ENCODE measurements around the gene PLCG1.

PLCG1 gene

GRCh38 chr20:41133709-41134361 is 3.5 kb upstream of the PLCG1 start:
- Histone ChIP-seq H3K79me2 (ENCODE audit: low read length) (peaks cover 15% of the 10 kb centered on the region), H3K9me3 (ENCODE audit: insufficient read depth, low read length) (no peaks in the 10 kb centered on the region), H3K4me1 (ENCODE audit: low read length) (peaks cover 47% of the 10 kb centered on the region), H3K27me3 (ENCODE audit: low read depth, low read length) (no peaks in the 10 kb centered on the region), H4K20me1 (ENCODE audit: insufficient read depth, low read length) (peaks cover 7% of the 10 kb centered on the region; the same call in 1 of the 2 replicates), H3K27ac (ENCODE audit: low read length) (no peak overlapping the region), H2AFZ (ENCODE audit: low read depth, low read length) (peak overlapping the region; percentile 37; the same call in 1 of the 2 replicates), H3K36me3 (replicated peaks; ENCODE audit: low read depth, low read length) (peaks cover 6% of the 10 kb centered on the region), H3K4me2 (ENCODE audit: low read length) (peak overlapping the region; percentile 33), H3K4me3 (ENCODE audit: low read length) (no peak overlapping the region), H3K9ac (ENCODE audit: low read length) (no peak overlapping the region)
- TF ChIP-seq CTCF (IDR thresholded peaks at IDR 0.05; ENCODE audit: low read depth, low read length) (no peak), EZH2phosphoT487 (IDR thresholded peaks at IDR 0.05; ENCODE audit: low read depth) (no peak)

- Histone ChIP-seq H3K4me2 (ENCODE audit: low read length) (peak overlapping the region; percentile 33), H3K36me3 (replicated peaks; ENCODE audit: low read depth, low read length) (peaks cover 6% of the 10 kb centered on the region), H3K9ac (ENCODE audit: low read length) (no peak overlapping the region), H3K79me2 (ENCODE audit: low read length) (peaks cover 22% of the 10 kb centered on the region), H2AFZ (ENCODE audit: low read depth, low read length) (peak overlapping the region; percentile 37; the same call in 1 of the 2 replicates), H3K9me3 (ENCODE audit: insufficient read depth, low read length) (no peaks in the 10 kb centered on the region), H3K4me1 (ENCODE audit: low read length) (peaks cover 54% of the 10 kb centered on the region), H4K20me1 (ENCODE audit: insufficient read depth, low read length) (peaks cover 14% of the 10 kb centered on the region), H3K4me3 (ENCODE audit: low read length) (no peak overlapping the region), H3K27me3 (ENCODE audit: low read depth, low read length) (no peaks in the 10 kb centered on the region), H3K27ac (ENCODE audit: low read length) (no peak overlapping the region)
- TF ChIP-seq CTCF (IDR thresholded peaks at IDR 0.05; ENCODE audit: low read depth, low read length) (no peak), EZH2phosphoT487 (IDR thresholded peaks at IDR 0.05; ENCODE audit: low read depth) (no peak)
Measured at GRCh38 chr20:41134362-41135186, 2.8 kb upstream of the PLCG1 start.

GRCh38 chr20:41135187-41135887 is 2.0 kb upstream of the PLCG1 start:
- Histone ChIP-seq H3K27me3 (ENCODE audit: low read depth, low read length) (no peaks in the 10 kb centered on the region), H3K27ac (ENCODE audit: low read length) (no peak overlapping the region), H4K20me1 (ENCODE audit: insufficient read depth, low read length) (peaks cover 22% of the 10 kb centered on the region), H3K4me3 (ENCODE audit: low read length) (no peak overlapping the region), H3K36me3 (replicated peaks; ENCODE audit: low read depth, low read length) (peaks cover 3% of the 10 kb centered on the region), H3K79me2 (ENCODE audit: low read length) (peaks cover 30% of the 10 kb centered on the region), H3K4me1 (ENCODE audit: low read length) (peaks cover 62% of the 10 kb centered on the region), H3K4me2 (ENCODE audit: low read length) (peak overlapping the region; percentile 9; the same call in 1 of the 2 replicates), H3K9ac (ENCODE audit: low read length) (no peak overlapping the region), H3K9me3 (ENCODE audit: insufficient read depth, low read length) (no peaks in the 10 kb centered on the region), H2AFZ (ENCODE audit: low read depth, low read length) (no peak overlapping the region)
- TF ChIP-seq CTCF (IDR thresholded peaks at IDR 0.05; ENCODE audit: low read depth, low read length) (peak; percentile 99), EZH2phosphoT487 (IDR thresholded peaks at IDR 0.05; ENCODE audit: low read depth) (no peak)
